SIG-M5 (cell line): Measurements from ENCODE around the gene IFT25.
"Not testable (repeated sequence)": the region's sequence is repeated elsewhere in the genome, so short reads cannot be mapped to it uniquely, and the experiment has no call there.

Experiments
- DNase-seq: peaks from one replicate; lab custom pipeline; 2025; lab: John Stamatoyannopoulos, UW

IFT25 gene

GRCh38 chr1:53889304-53890298, 55.9 kb downstream of the IFT25 start, which contains the start of gene YIPF1:
YIPF1 (minus strand) TSS chr1:53889797; CDS start chr1:53888937, 860 bp downstream.
- DNase-seq: no peak

GRCh38 chr1:53888681-53889080, 56.8 kb downstream of the IFT25 start:
- DNase-seq: no peak

DNA sequence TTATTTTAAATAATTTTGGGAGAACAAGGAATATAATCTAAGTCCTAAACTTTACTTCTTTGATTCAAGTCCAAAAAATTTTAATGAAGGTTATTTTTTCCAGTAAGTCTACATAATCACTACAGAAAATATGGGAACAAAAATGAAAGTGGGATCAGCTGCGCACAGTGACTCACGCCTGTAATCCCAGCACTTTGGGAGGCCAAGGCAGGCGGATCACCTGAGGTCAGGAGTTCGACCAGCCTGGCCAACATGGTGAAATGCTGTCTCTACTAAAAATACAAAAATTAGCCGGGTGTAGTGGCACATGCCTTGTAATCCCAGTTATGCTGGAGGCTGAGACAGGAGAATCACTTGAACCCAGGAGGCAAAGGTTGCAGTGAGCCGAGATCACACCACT, 61.9 kb downstream of the IFT25 start:
- not testable (repeated sequence) for DNase-seq

DNA sequence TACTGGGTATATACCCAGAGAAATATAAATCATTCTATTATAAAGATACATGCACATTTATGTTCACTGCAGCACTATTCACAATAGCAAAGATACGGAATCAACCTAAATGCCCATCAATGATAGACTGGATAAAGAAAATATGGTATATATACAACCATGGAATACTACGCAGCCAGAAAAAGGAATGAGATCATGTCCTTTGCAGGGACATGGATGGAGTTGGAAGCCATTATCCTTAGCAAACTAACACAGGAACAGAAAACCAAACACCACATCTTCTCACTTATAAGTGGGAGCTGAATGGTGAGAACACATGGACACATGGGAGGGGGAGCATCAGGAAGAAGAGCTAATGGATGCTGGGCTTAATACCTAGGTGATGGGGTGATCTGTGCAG, 63.6 kb downstream of the IFT25 start:
- not testable (repeated sequence) for DNase-seq

DNA sequence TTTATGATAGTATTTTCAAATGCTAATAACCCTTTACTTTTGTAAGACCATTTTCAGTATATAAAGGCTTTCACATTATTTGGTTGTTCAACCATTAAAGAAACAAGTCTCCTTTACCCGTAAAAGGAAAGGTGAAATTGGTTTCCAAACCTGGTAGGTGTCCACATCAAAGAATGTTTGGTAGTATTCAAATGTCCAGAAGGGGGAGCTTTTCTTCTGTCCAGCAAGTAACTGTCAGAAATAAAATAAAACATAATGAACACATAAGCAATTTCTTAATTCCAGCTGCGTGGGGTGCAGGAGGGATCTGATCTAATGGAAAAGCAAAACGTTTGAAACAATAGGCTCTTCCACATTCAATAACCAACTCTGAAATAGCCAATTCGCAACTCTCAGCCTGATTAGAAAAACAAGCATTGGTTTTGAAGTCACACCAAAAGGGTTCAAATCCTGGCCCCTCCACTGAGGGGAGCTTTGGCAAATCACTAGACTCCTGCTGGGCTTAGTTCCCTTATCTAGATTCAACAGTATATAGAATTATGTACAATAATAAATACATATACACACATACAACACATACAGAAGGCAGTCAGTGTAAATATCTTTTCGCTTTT, 66.9 kb downstream of the IFT25 start:
- DNase-seq: no peak

DNA sequence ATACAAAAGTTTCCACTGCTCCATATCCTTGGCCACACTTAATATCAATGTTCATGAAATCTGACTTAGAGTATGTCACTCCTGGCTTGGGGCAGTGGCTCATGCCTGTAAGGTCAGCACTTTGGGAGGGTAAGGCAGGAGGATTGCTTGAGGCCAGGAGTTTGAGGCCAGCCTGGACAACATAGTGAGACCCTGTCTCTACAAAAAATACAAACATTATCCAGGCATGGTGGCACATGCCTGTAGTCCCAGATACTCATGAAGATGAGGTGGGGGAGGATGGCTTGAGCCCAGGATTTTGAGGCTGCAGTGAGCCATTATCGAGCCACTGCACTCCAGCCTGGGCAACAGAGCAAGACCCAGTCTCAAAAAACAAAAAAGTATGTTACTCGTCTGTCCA, 70.3 kb downstream of the IFT25 start:
- not testable (repeated sequence) for DNase-seq

DNA sequence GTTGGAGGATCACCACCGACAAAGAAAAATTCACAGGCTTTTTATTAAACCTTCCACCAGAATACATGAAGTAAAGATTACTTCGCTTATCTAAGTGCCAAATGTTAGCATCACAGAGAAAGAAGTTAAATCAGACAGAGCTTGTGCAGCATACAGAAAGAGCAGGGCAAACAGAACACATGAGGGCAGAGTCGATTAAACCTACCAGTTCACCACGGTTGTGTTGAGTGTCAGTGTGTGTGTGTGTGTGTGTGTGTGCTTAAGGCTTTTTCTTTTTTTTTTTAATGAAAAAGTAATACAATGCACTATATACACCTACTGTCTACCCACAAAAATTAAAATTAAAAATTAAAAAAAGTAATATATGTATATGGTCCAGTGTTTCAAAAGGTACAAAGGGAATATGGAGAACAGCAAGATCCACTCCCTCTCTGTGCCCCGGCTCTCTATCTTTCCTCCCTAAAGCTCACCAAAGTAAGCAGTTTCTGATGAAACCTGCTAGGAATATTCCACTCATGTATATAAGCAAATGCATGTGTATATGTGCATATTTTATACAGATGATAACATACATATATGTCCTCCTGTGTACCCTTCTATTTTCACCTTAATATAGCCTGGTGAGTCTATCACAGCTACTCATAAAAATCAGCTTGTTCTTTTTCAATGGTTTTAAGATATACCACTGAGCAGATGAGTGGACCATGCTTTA, 73.6 kb downstream of the IFT25 start:
- DNase-seq: no peak
